Measurements from ENCODE around the gene GIMAP6.
"Not testable (repeated sequence)": the region's sequence is repeated elsewhere in the genome, so short reads cannot be mapped to it uniquely, and the experiment has no call there.

Gene GIMAP6

DNA sequence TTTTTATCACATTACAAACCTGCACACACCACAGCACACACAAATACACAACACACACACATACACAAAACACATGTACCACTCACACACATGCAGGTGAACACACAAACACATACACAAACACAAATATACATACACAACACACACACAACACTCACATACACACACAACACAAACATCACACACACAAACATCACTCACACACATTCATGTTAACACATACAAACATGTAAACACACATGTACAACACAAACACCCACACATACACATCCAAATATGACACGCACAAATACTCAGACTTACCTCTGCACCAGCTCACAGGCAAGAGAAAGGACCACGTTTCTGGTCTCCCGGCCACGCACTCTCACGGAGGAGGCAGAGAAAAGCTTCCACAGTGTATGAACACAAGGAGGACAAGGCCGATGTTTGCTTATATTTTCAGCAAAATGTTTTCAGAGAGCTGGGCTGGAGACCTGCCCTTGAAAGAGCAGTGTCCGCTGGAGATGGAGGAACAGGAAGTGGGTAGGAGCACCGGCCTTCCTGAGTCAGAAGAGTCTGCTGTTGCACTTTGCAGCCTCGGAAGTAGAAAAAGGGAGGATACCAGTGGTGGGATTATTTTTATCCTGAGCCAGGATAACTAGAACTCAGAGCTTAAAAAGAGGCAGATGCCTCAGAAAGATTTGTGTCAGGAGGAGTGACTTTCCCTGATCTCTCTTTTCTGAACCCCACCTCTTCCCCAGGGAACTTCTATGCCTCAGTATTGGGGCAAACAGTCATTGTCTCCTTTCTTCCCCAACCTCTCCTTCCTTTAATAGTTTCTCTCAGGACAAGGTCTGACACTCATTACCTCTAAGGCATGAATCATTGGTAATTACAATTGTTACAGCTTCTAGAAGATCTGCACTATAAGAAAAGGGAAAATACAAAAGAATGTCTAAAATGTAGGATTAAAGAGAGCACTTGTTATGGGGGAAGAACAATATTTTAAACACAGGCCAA is at the start of gene GIMAP6:
Gene GIMAP6, minus strand, starts transcription at position 520 of the 999 bp plus-strand sequence. CDS start 2,243 bp downstream, outside the sequence.
- H3K4me3 ChIP-seq (ENCODE audit: low read depth, low read length) = peak within 1 kb of the TSS; percentile 40

DNA sequence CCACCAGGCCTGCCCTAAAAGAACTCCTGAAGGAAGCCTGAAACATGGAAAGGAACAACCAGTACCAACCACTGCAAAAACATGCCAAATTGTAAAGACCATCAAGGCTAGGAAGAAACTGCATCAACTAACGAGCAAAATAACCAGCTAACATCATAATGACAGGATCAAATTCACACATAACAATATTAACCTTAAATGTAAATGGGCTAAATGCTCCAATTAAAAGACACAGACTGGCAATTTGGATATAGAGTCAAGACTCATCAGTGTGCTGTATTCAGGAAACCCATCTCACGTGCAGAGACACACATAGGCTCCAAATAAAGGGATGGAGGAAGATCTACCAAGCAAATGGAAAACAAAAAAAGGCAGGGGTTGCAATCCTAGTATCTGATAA is 48.2 kb upstream of the GIMAP6 start:
- not testable (repeated sequence) for H3K4me3 ChIP-seq (ENCODE audit: low read depth, low read length); H3K36me3 ChIP-seq (ENCODE audit: control insufficient read depth, insufficient read depth, low read length); H3K4me2 ChIP-seq (ENCODE audit: low read length); H2AFZ ChIP-seq; H3K9me3 ChIP-seq (ENCODE audit: control insufficient read depth, low read length); H3K27ac ChIP-seq; H3K4me1 ChIP-seq; H3K27me3 ChIP-seq (ENCODE audit: control insufficient read depth, insufficient read depth, low read length); H3K9ac ChIP-seq; H3K79me2 ChIP-seq

More for the DNA sequence above, at the start of gene GIMAP6:
- Histone ChIP-seq H3K9me3 (ENCODE audit: control insufficient read depth, low read length) (no peaks in the 10 kb centered on the region), H2AFZ (no peak within 1 kb of the TSS), H3K4me2 (ENCODE audit: low read length) (peak within 1 kb of the TSS; percentile 36), H3K36me3 (ENCODE audit: control insufficient read depth, insufficient read depth, low read length) (no peaks in the 10 kb centered on the region), H3K9ac (no peak within 1 kb of the TSS), H3K27me3 (ENCODE audit: control insufficient read depth, insufficient read depth, low read length) (no peaks in the 10 kb centered on the region), H3K4me1 (no peaks in the 10 kb centered on the region), H3K27ac (peak within 1 kb of the TSS; percentile 79), H3K79me2 (no peaks in the 10 kb centered on the region)
- TF ChIP-seq, protein P1, sequence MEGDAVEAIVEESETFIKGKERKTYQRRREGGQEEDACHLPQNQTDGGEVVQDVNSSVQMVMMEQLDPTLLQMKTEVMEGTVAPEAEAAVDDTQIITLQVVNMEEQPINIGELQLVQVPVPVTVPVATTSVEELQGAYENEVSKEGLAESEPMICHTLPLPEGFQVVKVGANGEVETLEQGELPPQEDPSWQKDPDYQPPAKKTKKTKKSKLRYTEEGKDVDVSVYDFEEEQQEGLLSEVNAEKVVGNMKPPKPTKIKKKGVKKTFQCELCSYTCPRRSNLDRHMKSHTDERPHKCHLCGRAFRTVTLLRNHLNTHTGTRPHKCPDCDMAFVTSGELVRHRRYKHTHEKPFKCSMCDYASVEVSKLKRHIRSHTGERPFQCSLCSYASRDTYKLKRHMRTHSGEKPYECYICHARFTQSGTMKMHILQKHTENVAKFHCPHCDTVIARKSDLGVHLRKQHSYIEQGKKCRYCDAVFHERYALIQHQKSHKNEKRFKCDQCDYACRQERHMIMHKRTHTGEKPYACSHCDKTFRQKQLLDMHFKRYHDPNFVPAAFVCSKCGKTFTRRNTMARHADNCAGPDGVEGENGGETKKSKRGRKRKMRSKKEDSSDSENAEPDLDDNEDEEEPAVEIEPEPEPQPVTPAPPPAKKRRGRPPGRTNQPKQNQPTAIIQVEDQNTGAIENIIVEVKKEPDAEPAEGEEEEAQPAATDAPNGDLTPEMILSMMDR (IDR thresholded peaks at IDR 0.05) = no peak

DNA sequence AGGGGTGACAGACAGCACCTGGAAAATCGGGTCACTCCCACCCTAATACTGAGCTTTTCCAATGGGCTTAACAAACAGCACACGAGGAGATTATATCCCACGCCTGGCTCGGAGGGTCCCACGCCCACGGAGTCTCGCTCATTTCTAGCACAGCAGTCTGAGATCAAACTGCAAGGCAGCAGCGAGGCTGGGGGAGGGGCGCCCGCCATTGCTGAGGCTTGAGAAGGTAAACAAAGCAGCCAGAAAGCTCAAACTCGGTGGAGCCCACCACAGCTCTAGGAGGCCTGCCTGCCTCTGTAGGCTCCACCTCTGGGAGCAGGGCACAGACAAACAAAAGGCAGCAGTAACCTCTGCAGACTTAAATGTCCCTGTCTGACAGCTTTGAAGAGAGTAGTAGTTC is 46.4 kb upstream of the GIMAP6 start:
- H2AFZ ChIP-seq; H3K79me2 ChIP-seq; H3K27ac ChIP-seq; H3K4me3 ChIP-seq (ENCODE audit: low read depth, low read length); H3K9me3 ChIP-seq (ENCODE audit: control insufficient read depth, low read length); H3K4me2 ChIP-seq (ENCODE audit: low read length); H3K4me1 ChIP-seq; H3K27me3 ChIP-seq (ENCODE audit: control insufficient read depth, insufficient read depth, low read length); H3K36me3 ChIP-seq (ENCODE audit: control insufficient read depth, insufficient read depth, low read length); H3K9ac ChIP-seq: not testable (repeated sequence)

DNA sequence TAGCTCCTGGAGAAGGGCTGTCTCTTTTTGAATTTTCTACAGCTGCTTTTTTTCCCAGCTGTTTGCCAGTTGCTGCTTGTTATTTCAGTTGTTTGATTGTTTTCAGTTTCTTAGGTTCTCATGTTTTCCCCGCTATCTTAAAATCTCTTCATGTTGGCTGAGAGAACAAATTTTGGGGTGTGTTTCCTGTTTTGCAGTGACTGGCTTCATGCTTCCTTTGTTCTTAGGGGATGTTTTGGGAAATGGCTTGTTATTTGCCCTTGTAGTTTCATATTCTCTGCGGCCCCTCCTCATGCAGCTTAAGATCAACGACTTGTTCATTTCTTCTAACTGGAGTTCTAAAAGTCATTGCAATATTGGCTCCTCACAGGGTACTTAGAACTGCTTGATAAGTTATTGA is 44.7 kb upstream of the GIMAP6 start:
- H3K9ac ChIP-seq; H3K79me2 ChIP-seq; H3K4me2 ChIP-seq (ENCODE audit: low read length); H3K9me3 ChIP-seq (ENCODE audit: control insufficient read depth, low read length); H2AFZ ChIP-seq; H3K4me3 ChIP-seq (ENCODE audit: low read depth, low read length); H3K36me3 ChIP-seq (ENCODE audit: control insufficient read depth, insufficient read depth, low read length); H3K4me1 ChIP-seq; H3K27me3 ChIP-seq (ENCODE audit: control insufficient read depth, insufficient read depth, low read length): not testable (repeated sequence)
- H3K27ac ChIP-seq = peak overlapping the region; percentile 44

DNA sequence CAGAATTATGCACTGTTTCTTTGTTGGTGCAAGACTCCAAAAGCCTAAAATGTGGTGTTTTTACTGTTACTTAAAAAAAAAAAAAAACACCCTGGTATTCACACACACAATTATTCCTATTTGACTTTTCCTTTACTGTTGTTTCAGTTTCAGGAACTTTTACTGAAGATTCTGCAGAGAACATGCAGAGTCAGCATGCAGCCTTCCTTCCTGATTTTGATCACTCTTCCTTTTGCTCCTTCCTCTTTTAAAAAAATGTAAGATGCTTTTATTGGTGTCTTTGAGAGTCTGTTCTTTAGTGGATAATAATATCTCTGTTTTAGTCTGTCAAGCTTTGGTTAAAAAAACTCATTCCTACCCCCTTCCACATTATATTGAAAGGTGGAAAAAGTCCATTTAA is 44.1 kb upstream of the GIMAP6 start:
- not testable (repeated sequence) for H3K79me2 ChIP-seq; H3K9me3 ChIP-seq (ENCODE audit: control insufficient read depth, low read length); H3K4me2 ChIP-seq (ENCODE audit: low read length); H3K36me3 ChIP-seq (ENCODE audit: control insufficient read depth, insufficient read depth, low read length); H3K4me3 ChIP-seq (ENCODE audit: low read depth, low read length); H3K4me1 ChIP-seq; H2AFZ ChIP-seq; H3K27me3 ChIP-seq (ENCODE audit: control insufficient read depth, insufficient read depth, low read length); H3K9ac ChIP-seq
- peak overlapping the region; percentile 44 for H3K27ac ChIP-seq

DNA sequence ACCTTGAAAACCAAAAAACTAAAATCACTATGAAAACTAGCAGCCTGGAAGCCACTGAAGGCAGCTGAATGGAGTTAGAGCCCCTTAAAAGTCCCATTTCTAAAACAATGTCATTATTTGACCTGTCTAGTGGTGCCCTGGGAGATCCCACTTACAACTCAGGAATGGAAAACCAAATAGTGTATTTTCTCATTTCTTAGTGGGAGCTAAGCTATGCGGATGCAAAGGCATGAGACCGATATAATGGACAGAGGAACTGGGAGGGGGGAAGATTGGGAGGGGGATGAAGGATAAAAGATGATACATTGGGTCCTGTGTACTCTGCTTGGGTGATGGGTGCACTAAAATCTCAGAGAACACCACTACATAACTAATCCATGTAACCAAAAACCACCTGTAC is 43.5 kb upstream of the GIMAP6 start:
- no peaks in the 10 kb centered on the region for H3K36me3 ChIP-seq (ENCODE audit: control insufficient read depth, insufficient read depth, low read length)
- H3K4me3 ChIP-seq (ENCODE audit: low read depth, low read length) = no peak overlapping the region
- no peaks in the 10 kb centered on the region for H3K79me2 ChIP-seq
- TF ChIP-seq, protein P1 (IDR thresholded peaks at IDR 0.05) = no peak
- no peak overlapping the region for H3K9ac ChIP-seq
- H2AFZ ChIP-seq = no peak overlapping the region
- no peak overlapping the region for H3K4me2 ChIP-seq (ENCODE audit: low read length)
- peak overlapping the region; percentile 4 for H3K27ac ChIP-seq
- H3K27me3 ChIP-seq (ENCODE audit: control insufficient read depth, insufficient read depth, low read length) = no peaks in the 10 kb centered on the region
- no peaks in the 10 kb centered on the region for H3K4me1 ChIP-seq
- no peaks in the 10 kb centered on the region for H3K9me3 ChIP-seq (ENCODE audit: control insufficient read depth, low read length)

DNA sequence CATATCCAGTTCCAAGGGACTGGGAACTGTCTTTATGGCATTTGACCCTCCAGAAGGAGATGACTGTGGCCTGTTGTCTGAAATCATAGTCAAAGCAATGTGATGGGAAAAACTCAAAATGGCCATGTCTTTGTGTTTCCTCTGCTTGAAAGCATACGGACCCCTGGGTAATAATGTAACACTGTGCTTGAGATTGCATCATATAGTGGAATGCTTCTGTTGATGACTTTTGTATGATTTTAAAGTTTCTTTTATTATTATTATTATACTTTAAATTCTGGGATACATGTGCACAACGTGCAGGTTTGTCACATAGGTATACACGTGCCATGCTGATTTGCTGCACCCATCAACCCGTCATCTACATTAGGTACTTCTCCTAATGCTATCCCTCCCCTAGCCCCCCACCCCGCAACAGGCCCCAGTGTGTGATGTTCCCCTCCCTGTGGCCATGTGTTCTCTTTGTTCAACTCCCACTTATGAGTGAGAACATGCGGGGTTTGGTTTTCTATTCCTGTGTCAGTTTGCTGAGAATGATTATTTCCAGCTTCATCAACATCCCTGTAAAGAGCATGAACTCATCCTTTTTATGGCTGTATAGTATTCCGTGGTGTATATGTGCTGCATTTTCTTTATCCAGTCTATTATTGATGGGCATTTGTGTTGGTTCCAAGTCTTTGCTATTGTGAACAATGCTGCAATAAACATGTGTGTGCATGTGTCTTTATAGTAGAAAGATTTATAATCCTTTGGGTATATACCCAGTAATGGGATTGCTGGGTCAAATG is 39.8 kb upstream of the GIMAP6 start:
- H3K9ac ChIP-seq; H2AFZ ChIP-seq; H3K79me2 ChIP-seq; H3K36me3 ChIP-seq (ENCODE audit: control insufficient read depth, insufficient read depth, low read length); H3K27ac ChIP-seq; H3K27me3 ChIP-seq (ENCODE audit: control insufficient read depth, insufficient read depth, low read length); H3K4me2 ChIP-seq (ENCODE audit: low read length); H3K4me3 ChIP-seq (ENCODE audit: low read depth, low read length); H3K9me3 ChIP-seq (ENCODE audit: control insufficient read depth, low read length); H3K4me1 ChIP-seq: not testable (repeated sequence)

All from parathyroid adenoma (tissue), 2 donors.